ENCODE data around the gene CBX2.
A peak's percentile ranks its signal among the peaks of the same experiment; 100 is the strongest.
"Not testable (repeated sequence)": the region's sequence is repeated elsewhere in the genome, so short reads cannot be mapped to it uniquely, and the experiment has no call there.

CBX2 gene

GRCh38 chr17:79769570-79770506, 8.1 kb upstream of the CBX2 start:
- DNase-seq (ENCODE audit: low spot score) (no peak), FAIRE-seq (no peak)

GRCh38 chr17:79771276-79771675, 6.7 kb upstream of the CBX2 start:
- no peak for DNase-seq (ENCODE audit: low spot score)
- no peak for FAIRE-seq

GRCh38 chr17:79772726-79773125, 5.2 kb upstream of the CBX2 start:
- DNase-seq (ENCODE audit: low spot score); FAIRE-seq: not testable (repeated sequence)

DNA sequence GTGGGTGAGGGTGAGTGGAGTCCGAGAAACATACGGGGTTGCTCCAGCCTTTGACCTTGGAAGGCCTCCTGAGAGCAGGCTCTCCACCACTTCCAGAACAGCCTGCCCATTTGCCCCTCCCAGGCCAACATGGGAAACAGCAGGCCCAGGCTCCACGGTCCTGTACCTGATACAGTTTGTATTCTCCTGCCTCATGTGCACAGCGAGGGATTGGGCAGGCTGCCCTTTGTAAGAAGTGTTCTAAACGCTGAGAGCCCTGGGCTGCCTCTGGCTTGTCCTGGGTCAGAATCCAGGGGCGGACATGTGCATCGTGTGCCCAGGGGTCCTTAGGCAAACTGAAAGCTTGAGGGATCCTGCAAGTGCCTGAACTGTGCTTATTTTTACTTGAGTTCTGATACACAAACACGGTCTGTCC, 3.4 kb upstream of the CBX2 start:
- FAIRE-seq = no peak

GRCh38 chr17:79775632-79776031, 2.3 kb upstream of the CBX2 start:
- DNase-seq (ENCODE audit: low spot score) = no peak

More for the DNA sequence above, 3.4 kb upstream of the CBX2 start:
- no peak for DNase-seq (ENCODE audit: low spot score)

DNA sequence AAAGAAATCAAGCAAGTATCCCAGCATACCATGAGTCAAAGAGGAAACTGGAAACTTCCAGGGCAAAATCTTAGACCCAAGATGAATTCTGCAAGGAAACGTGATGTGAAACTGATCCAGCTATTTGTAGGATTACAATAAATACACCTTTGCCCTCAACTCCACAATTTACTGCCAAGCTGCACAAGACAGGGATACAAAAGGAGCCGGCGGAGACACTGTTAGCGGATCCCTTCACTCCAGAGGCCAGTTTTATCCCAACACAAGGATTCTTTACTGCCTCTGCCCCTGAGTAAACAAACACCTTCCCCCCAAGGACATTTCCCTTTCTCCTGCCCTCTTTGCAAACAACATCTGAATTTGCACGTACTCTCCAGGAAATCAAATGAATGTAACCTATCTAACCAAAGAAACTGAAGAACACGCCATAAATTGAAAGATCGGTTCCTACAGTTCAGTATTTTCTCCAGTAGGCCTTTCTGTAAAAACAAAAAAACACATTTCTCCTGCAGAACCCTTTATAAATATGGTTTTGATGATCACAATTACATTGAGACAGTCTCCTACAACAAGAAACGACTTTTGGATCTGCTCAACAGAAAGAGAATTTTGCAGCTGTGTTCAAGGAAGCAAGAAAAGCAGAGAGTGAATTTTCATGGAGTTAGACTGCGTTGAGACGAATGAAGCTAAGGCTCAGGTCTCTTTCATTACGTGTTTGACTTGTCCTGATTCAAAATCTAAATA, 1.4 kb upstream of the CBX2 start:
- FAIRE-seq (no peak), DNase-seq (ENCODE audit: low spot score) (no peak)

More at GRCh38 chr17:79775632-79776031, 2.3 kb upstream of the CBX2 start:
- no peak for FAIRE-seq

- FAIRE-seq (no peak), DNase-seq (ENCODE audit: low spot score) (peak; percentile 21)
These were observed 641 bp upstream of the CBX2 start for GRCh38 chr17:79777120-79777893.

GRCh38 chr17:79778504-79779083, 646 bp downstream of the CBX2 start:
- DNase-seq (ENCODE audit: low spot score) (no peak), FAIRE-seq (no peak)

DNA sequence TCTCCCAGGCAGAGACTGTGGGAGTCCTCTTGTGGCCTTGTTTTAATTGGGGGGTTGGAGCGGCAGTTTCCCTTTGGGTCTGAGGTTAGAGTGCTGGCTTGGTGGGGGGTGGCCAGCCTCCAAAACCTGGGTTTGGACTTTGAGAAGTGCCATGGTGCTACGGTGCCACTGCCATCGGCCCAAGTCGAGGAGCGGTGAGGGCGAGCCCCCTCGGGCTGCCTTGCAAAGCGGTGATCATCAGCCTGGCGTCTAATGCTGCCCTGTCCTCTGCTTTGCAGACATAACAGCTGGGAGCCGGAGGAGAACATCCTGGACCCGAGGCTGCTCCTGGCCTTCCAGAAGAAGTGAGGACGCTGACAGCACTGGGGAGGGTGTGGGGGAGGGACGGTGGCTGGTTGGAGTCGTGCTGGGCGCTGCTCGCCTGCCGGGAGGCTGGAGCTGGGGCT, 1.2 kb downstream of the CBX2 start:
- FAIRE-seq = no peak

GRCh38 chr17:79779661-79780365, 1.9 kb downstream of the CBX2 start:
- no peak for DNase-seq (ENCODE audit: low spot score)
- no peak for FAIRE-seq

More for the DNA sequence above, 1.2 kb downstream of the CBX2 start:
- DNase-seq (ENCODE audit: low spot score) = no peak

DNA sequence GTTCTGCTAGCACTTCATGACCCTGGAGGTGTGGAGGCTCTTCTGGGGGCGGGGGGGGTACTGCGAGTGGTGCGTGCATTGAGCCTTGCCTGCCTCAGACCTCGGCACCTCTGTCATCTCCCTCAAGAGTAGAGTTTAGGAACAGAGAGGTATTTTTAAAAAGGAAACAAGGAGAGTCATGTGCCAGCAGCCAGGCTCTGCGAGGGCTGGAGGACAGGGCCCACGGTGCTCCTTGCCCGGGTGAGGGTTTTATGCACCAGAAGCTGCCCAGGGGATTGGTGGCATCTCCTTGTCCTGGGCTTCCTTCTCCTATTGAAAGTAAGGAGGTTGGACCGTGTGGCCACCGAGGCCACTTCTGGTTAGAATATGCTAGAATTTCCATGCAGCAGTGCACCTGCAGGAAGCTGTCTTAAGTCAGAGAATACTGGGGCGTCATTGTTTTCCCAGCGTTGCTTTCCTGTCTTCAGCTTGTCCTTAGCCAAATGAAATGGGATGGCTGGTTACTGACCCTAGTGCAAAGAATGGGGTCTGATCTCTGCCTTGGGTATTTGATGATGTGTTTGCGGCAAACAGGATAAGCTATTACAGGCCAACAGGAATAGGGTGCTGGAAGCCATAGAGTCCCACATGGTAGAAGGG, 3.2 kb downstream of the CBX2 start:
- DNase-seq (ENCODE audit: low spot score) = no peak
- FAIRE-seq = no peak

DNA sequence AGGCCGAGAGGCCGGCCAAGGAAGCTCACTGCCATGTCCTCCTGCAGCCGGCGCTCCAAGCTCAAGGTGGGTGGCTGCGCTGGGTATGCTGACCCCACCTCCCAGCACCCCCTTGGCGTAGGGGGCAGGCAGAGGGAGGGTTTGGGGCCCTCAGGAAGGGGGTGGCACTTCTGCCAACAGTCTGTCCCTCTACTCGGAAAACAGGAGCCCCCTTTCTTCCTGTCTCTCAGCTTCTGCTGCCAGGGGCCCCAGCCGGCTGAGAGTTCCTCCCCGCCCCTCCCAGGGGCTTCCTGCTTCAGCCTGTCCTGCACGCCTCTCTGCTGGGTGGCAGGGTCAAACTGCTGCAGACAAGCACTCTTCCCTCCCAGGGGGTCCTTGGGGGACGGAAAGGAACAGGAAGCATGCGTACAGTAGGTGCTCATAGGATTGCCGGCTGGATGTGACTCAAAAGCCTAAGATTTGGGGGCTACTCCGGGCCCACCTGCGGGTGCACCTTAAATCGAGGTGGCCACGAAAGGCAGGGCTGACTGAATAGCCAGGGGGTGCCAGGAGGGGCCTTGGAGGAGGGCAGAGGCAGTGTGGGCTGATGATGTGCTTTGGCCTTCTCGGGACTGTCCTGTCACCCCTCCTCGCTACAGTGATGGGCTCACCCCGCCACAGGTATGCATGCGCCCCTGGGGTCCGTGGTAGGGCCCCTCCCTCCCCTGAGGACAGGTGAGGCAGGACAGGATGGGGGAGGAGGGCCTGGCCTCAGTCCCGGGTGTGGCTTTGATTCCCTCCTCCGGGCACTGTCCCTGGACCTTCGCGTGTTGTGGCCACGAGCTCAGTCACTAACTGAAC, 4.0 kb downstream of the CBX2 start:
- no peak for FAIRE-seq
- no peak for DNase-seq (ENCODE audit: low spot score)

DNA sequence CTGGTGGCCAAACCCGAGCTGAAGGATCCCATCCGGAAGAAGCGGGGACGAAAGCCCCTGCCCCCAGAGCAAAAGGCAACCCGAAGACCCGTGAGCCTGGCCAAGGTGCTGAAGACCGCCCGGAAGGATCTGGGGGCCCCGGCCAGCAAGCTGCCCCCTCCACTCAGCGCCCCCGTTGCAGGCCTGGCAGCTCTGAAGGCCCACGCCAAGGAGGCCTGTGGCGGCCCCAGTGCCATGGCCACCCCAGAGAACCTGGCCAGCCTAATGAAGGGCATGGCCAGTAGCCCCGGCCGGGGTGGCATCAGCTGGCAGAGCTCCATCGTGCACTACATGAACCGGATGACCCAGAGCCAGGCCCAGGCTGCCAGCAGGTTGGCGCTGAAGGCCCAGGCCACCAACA, 5.9 kb downstream of the CBX2 start:
- FAIRE-seq (no peak), DNase-seq (ENCODE audit: low spot score) (no peak)

DNA sequence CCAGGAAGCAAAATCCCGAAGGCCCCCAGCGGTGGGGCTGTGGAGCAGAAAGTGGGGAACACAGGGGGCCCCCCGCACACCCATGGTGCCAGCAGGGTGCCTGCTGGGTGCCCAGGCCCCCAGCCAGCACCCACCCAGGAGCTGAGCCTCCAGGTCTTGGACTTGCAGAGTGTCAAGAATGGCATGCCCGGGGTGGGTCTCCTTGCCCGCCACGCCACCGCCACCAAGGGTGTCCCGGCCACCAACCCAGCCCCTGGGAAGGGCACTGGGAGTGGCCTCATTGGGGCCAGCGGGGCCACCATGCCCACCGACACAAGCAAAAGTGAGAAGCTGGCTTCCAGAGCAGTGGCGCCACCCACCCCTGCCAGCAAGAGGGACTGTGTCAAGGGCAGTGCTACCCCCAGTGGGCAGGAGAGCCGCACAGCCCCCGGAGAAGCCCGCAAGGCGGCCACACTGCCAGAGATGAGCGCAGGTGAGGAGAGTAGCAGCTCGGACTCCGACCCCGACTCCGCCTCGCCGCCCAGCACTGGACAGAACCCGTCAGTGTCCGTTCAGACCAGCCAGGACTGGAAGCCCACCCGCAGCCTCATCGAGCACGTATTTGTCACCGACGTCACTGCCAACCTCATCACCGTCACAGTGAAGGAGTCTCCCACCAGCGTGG, 6.5 kb downstream of the CBX2 start:
- DNase-seq (ENCODE audit: low spot score) (no peak), FAIRE-seq (no peak)

DNA sequence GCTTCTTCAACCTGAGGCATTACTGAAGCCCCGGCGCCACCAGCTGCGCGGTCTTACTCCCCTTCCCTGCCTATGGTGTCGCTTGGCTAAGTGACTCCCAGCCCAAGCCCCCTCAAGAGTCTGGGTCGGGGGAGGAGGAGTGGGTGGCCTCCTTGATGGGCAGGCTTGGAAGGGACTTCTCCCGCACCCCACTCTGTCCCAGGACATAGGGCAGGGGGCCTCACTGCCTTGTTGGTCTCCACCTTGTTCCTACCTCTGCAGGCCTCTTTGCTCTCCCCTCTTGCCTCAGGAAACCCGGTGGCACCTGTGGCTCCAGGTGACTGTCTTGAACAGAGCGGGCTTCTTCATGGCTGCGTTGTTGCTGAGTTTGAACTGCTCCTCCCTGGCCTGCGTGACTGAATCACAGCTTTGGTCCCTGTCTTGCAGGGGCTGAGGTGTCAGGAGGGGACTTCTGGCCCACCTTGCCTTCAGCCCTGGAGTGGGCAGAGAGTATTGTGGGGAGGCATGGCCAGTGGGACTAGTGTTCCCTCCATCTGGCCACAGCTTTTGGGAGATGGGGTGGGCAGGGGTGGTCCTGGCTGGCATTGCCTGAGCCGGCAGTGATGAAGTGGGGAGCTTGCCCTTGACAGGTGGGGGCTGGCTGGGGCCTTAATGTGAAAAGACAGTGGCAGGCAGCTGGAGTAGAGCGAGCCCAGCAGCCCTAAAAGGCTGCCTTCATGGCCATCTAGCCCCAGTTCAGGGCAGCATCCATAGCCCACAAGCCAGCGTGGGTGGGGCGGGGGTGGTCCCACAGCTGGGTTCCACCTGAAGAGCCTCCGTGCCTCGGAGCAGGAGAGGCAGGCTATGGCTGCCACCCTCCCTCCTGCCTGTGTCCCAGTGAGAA, 7.3 kb downstream of the CBX2 start:
- DNase-seq (ENCODE audit: low spot score) (no peak), FAIRE-seq (no peak)

DNA sequence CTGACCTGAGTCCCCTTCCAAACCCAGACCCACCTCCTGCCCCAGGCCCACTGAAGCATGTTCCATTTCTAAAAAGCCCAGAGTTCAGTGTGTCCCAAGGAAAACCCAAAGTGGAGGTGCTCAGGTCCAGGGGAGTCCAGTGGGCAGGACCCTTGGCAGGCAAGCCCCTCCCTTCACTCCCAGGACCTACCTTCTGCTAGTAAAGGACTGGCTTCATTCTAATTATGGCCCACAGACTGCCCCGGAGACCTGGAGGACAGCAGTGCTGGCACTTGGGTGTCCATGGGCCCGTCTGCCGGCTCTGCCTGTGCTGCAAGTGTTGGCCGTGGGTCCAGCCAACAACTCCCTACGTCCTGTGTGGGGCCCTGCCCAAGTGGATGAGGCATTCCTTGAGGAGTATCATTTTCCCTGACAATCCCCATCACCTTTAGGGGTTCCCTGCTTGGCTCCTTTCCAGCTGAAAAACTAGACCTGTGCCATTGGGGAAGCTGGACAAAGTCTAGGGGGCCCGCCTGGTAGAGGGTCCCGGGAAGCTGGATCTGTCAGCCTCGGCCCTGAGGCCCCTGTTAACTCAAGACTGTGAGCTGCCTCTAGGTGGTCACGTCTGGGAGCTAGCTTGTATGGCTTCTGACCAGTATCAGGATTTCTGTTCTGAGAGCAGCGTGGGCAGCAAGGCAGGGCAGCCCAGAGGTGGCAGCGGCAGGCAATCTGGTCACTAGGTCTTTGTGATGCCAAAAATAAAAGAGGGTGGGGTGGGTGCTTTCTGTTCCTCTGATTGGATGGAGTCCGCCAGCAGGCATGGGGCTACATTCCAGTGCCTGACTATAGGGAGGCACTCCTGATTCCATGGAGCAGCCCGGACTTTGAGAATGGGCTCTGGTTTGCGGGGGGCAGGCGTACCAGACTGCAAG, 8.2 kb downstream of the CBX2 start:
- DNase-seq (ENCODE audit: low spot score) (no peak), FAIRE-seq (no peak)

Data from RCC 7860 (cell line).